ENCODE measurements around the gene FBXO40.

FBXO40 gene

DNA sequence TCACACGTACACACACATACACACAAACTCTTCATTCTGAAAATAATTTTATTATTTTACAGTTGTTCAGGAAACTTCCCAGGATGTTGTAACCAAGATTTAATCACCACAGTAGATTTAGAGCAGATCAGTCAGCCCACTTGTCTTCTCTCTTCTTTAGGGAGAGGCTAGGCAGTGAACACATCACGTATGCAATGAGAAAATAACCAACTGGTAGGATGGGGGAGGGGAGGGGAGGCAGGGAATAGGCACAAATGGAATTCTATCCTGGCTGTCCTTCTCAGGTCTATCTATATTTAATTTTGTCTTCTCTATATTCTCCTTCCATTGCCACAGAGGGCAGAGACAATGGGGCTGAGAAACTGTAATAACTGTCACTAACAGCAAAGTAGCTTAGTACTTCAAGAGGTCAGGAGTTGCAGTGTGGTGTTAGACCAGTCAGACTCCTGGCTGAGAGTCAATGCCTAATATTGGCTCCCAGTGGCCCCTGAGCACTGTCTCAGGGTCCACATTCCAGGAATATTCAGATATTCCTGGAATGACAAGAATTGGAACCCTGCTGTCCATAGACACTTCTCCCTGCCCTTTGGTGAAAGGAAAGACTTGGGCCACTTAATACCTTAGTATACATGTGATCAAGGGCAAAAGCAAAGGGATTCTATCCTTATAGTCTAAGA lies 70.1 kb downstream of the FBXO40 start:
- DNase-seq (ENCODE audit: low read depth), result no peak

- no peak for DNase-seq (ENCODE audit: low read depth)
Observed at GRCh38 chr3:121665488-121665887, 72.3 kb downstream of the FBXO40 start.

GRCh38 chr3:121667333-121667732 lies 74.2 kb downstream of the FBXO40 start:
- no peak for DNase-seq (ENCODE audit: low read depth)

GRCh38 chr3:121670676-121671075 lies 77.5 kb downstream of the FBXO40 start:
- DNase-seq (ENCODE audit: low read depth), result no peak

DNA sequence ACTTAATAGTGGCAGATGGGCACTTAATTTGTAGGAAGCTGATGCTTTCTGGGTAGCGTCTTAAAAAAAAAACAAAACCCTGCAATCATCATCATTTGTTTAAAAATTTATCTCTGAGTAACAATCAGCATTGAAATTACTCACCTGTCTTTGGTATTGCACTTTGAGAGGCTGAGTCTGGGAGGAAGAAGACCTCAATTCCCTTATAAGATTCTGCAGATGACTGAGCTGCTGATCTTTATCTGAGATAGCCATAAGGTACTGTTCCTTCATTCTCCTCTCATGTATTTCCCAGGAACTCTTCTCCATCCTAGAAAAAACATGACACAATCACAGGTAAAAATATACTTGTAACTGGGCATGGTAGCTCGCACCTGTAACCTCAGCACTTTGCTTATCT lies 84.0 kb downstream of the FBXO40 start:
- DNase-seq (ENCODE audit: low read depth), result no peak

Data from stimulated activated CD8-positive, alpha-beta memory T cell treated with anti-CD3 and anti-CD28 coated beads, Interleukin-4, amount 100 ng/mL, for 24 hours (primary cell).